Stimulated activated CD4-positive, alpha-beta T cell treated with anti-CD3 and anti-CD28 coated beads, Interleukin-1b, Interleukin-23, amount 100 ng/mL, for 1 hour (primary cell): Measurements from ENCODE around the gene AMOTL1.

ENCODE experiments used
- DNase-seq, 2 donors: peaks; one replicate each; pipeline ENCODE4 v3.0.0-alpha.2; 2020; ENCODE audit warnings: low read depth in 2 of 2

The AMOTL1 gene

GRCh38 chr11:94767701-94768601 lies at the start of gene AMOTL1:
Gene AMOTL1, plus strand, starts transcription at chr11:94768356. Its CDS starts 156 bp downstream, at chr11:94768512.
- no peak for DNase-seq

GRCh38 chr11:94719876-94720275 lies 48.3 kb upstream of the AMOTL1 start:
- DNase-seq = no peak

GRCh38 chr11:94721565-94722292 lies 46.4 kb upstream of the AMOTL1 start:
- no peak for DNase-seq

- DNase-seq = no peak
These were observed 45.4 kb upstream of the AMOTL1 start for GRCh38 chr11:94722735-94723134.

GRCh38 chr11:94725097-94725496 lies 43.1 kb upstream of the AMOTL1 start:
- no peak for DNase-seq

- no peak for DNase-seq
These were observed 40.3 kb upstream of the AMOTL1 start for GRCh38 chr11:94727819-94728218.

GRCh38 chr11:94728541-94728940 lies 39.6 kb upstream of the AMOTL1 start:
- DNase-seq = no peak

- DNase-seq = no peak
These were observed 39.0 kb upstream of the AMOTL1 start for GRCh38 chr11:94728966-94729751.

- no peak for DNase-seq
These were observed 38.0 kb upstream of the AMOTL1 start for GRCh38 chr11:94730153-94730552.

GRCh38 chr11:94731880-94732601 lies 36.1 kb upstream of the AMOTL1 start:
- DNase-seq = no peak

- no peak for DNase-seq
These were observed 35.4 kb upstream of the AMOTL1 start for GRCh38 chr11:94732617-94733281.

GRCh38 chr11:94734563-94735275 lies 33.4 kb upstream of the AMOTL1 start:
- no peak for DNase-seq

GRCh38 chr11:94735907-94736306 lies 32.2 kb upstream of the AMOTL1 start:
- no peak for DNase-seq

GRCh38 chr11:94737171-94737611 lies 31.0 kb upstream of the AMOTL1 start:
- DNase-seq = no peak

- DNase-seq = no peak
These were observed 29.4 kb upstream of the AMOTL1 start for GRCh38 chr11:94738746-94739145.

- no peak for DNase-seq
These were observed 28.8 kb upstream of the AMOTL1 start for GRCh38 chr11:94739331-94739730.

- no peak for DNase-seq
These were observed 27.8 kb upstream of the AMOTL1 start for GRCh38 chr11:94740083-94741021.

- no peak for DNase-seq
These were observed 27.0 kb upstream of the AMOTL1 start for GRCh38 chr11:94741022-94741679.
